Stimulated activated CD4-positive, alpha-beta T cell treated with anti-CD3 and anti-CD28 coated beads, Interleukin-12 subunit alpha, Interleukin-12 subunit beta, amount 100 ng/mL, for 24 hours (primary cell): ENCODE results near the gene TNFAIP8L2.
A peak's percentile ranks its signal among the peaks of the same experiment; 100 is the strongest.

Experiments used
- DNase-seq, 2 experiments: peaks; one replicate each; pipeline ENCODE4 v3.0.0-alpha.2; 2020; ENCODE audit warnings: low read depth in 2 of 2

Gene TNFAIP8L2

GRCh38 chr1:151156515-151156819, at the start of gene TNFAIP8L2:
Gene TNFAIP8L2 (plus strand): TSS chr1:151156649. CDS start chr1:151158698, 2,049 bp downstream.
- DNase-seq, result peak; percentile 50 to 84

- DNase-seq, result no peak
These were observed 49.6 kb upstream of the TNFAIP8L2 start for GRCh38 chr1:151106894-151107293.

- DNase-seq, result no peak
These were observed 48.1 kb upstream of the TNFAIP8L2 start for GRCh38 chr1:151108331-151108730.

- no peak for DNase-seq
These were observed 42.6 kb upstream of the TNFAIP8L2 start for GRCh38 chr1:151113877-151114276.

- no peak for DNase-seq
These were observed 31.6 kb upstream of the TNFAIP8L2 start for GRCh38 chr1:151124763-151125403.

GRCh38 chr1:151128800-151129199, 27.6 kb upstream of the TNFAIP8L2 start:
- no peak for DNase-seq

- DNase-seq, result peak; percentile 61 to 78
These were observed 25.4 kb upstream of the TNFAIP8L2 start for GRCh38 chr1:151130987-151131586.

- no peak for DNase-seq
These were observed 24.6 kb upstream of the TNFAIP8L2 start for GRCh38 chr1:151131701-151132334.

- DNase-seq, result no peak
These were observed 24.0 kb upstream of the TNFAIP8L2 start for GRCh38 chr1:151132335-151133017.

- DNase-seq, result no peak
These were observed 23.2 kb upstream of the TNFAIP8L2 start for GRCh38 chr1:151133018-151133806.

- no peak for DNase-seq
These were observed 22.1 kb upstream of the TNFAIP8L2 start for GRCh38 chr1:151134396-151134795.

GRCh38 chr1:151134991-151135390, 21.5 kb upstream of the TNFAIP8L2 start:
- no peak for DNase-seq

GRCh38 chr1:151135433-151136385, 20.7 kb upstream of the TNFAIP8L2 start:
- DNase-seq, result no peak

GRCh38 chr1:151137789-151138188, 18.7 kb upstream of the TNFAIP8L2 start:
- DNase-seq, result no peak

- no peak for DNase-seq
These were observed 13.9 kb upstream of the TNFAIP8L2 start for GRCh38 chr1:151142411-151143056.

GRCh38 chr1:151143057-151143435, 13.4 kb upstream of the TNFAIP8L2 start:
- DNase-seq, result no peak

GRCh38 chr1:151143986-151144385, 12.5 kb upstream of the TNFAIP8L2 start:
- DNase-seq, result no peak

GRCh38 chr1:151144474-151145303, 11.8 kb upstream of the TNFAIP8L2 start:
- DNase-seq, result no peak

- no peak for DNase-seq
These were observed 11.0 kb upstream of the TNFAIP8L2 start for GRCh38 chr1:151145304-151146071.
